ENCODE results near the gene FIP1L1.

DNA sequence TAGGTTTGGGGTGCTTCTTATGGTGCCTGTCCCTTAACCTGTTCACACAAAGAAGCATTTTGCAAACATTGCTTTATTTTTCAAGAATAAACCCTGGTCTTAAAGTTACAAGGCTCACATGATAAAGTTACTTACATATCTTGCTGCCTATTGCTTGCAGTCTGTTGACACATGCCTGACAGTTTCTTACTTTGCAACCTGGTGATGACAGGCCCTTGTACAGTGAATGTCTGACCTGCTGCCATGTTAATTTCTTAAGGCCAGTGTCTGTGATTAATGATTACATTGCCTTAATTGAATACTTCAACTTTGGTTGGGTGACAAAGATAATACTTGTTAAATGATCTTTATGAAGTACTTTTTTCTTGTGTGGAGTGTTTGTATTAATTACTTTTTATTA lies 49.9 kb downstream of the FIP1L1 start:
- TF ChIP-seq, protein P1, sequence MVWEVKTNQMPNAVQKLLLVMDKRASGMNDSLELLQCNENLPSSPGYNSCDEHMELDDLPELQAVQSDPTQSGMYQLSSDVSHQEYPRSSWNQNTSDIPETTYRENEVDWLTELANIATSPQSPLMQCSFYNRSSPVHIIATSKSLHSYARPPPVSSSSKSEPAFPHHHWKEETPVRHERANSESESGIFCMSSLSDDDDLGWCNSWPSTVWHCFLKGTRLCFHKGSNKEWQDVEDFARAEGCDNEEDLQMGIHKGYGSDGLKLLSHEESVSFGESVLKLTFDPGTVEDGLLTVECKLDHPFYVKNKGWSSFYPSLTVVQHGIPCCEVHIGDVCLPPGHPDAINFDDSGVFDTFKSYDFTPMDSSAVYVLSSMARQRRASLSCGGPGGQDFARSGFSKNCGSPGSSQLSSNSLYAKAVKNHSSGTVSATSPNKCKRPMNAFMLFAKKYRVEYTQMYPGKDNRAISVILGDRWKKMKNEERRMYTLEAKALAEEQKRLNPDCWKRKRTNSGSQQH (CRISPR knock-in tag; IDR thresholded peaks at IDR 0.05; ENCODE audit: low read depth) = no peak
- TF ChIP-seq MAF1 (CRISPR knock-in tag; IDR thresholded peaks at IDR 0.05; ENCODE audit: borderline replicate concordance) (no peak), MXI1 (IDR thresholded peaks at IDR 0.05; ENCODE audit: borderline replicate concordance, low read depth, low read length) (no peak), ZNF556 (CRISPR knock-in tag; IDR thresholded peaks at IDR 0.05; ENCODE audit: borderline replicate concordance) (no peak), ATF7 (IDR thresholded peaks at IDR 0.05) (no peak), ATF7 (CRISPR knock-in tag; IDR thresholded peaks at IDR 0.05) (no peak), ARNT (IDR thresholded peaks at IDR 0.05) (no peak), ZNF335 (CRISPR knock-in tag; IDR thresholded peaks at IDR 0.05) (no peak), AGO1 (IDR thresholded peaks at IDR 0.05; ENCODE audit: low read depth, low read length, poor library complexity, severe bottlenecking) (no peak), CBX1 (IDR thresholded peaks at IDR 0.05; ENCODE audit: low read depth) (no peak)
- TF ChIP-seq, protein P2, sequence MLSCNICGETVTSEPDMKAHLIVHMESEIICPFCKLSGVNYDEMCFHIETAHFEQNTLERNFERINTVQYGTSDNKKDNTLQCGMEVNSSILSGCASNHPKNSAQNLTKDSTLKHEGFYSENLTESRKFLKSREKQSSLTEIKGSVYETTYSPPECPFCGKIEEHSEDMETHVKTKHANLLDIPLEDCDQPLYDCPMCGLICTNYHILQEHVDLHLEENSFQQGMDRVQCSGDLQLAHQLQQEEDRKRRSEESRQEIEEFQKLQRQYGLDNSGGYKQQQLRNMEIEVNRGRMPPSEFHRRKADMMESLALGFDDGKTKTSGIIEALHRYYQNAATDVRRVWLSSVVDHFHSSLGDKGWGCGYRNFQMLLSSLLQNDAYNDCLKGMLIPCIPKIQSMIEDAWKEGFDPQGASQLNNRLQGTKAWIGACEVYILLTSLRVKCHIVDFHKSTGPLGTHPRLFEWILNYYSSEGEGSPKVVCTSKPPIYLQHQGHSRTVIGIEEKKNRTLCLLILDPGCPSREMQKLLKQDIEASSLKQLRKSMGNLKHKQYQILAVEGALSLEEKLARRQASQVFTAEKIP (CRISPR knock-in tag; IDR thresholded peaks at IDR 0.05; ENCODE audit: borderline replicate concordance) = no peak
- TF ChIP-seq, protein P3, sequence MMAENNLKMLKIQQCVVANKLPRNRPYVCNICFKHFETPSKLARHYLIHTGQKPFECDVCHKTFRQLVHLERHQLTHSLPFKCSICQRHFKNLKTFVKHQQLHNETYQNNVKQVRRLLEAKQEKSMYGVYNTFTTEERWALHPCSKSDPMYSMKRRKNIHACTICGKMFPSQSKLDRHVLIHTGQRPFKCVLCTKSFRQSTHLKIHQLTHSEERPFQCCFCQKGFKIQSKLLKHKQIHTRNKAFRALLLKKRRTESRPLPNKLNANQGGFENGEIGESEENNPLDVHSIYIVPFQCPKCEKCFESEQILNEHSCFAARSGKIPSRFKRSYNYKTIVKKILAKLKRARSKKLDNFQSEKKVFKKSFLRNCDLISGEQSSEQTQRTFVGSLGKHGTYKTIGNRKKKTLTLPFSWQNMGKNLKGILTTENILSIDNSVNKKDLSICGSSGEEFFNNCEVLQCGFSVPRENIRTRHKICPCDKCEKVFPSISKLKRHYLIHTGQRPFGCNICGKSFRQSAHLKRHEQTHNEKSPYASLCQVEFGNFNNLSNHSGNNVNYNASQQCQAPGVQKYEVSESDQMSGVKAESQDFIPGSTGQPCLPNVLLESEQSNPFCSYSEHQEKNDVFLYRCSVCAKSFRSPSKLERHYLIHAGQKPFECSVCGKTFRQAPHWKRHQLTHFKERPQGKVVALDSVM (CRISPR knock-in tag; IDR thresholded peaks at IDR 0.05) = no peak
- TF ChIP-seq, protein P4, sequence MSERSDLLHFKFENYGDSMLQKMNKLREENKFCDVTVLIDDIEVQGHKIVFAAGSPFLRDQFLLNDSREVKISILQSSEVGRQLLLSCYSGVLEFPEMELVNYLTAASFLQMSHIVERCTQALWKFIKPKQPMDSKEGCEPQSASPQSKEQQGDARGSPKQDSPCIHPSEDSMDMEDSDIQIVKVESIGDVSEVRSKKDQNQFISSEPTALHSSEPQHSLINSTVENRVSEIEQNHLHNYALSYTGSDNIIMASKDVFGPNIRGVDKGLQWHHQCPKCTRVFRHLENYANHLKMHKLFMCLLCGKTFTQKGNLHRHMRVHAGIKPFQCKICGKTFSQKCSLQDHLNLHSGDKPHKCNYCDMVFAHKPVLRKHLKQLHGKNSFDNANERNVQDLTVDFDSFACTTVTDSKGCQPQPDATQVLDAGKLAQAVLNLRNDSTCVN (CRISPR knock-in tag; IDR thresholded peaks at IDR 0.05; ENCODE audit: borderline replicate concordance) = no peak
